ENCODE results near the gene ECE1. TPM values are rescaled to one million over a fixed set of nuclear protein-coding genes. Genes with fewer than 3 reads are reported as not detected.

Gene ECE1
- total and polyA plus RNA-seq, 9 of the 15 experiments (the other 6 are each of a cell fraction or from before 2014, with no cell fraction given), result 0.56 to 34.8 (median 11.0) TPM

DNA sequence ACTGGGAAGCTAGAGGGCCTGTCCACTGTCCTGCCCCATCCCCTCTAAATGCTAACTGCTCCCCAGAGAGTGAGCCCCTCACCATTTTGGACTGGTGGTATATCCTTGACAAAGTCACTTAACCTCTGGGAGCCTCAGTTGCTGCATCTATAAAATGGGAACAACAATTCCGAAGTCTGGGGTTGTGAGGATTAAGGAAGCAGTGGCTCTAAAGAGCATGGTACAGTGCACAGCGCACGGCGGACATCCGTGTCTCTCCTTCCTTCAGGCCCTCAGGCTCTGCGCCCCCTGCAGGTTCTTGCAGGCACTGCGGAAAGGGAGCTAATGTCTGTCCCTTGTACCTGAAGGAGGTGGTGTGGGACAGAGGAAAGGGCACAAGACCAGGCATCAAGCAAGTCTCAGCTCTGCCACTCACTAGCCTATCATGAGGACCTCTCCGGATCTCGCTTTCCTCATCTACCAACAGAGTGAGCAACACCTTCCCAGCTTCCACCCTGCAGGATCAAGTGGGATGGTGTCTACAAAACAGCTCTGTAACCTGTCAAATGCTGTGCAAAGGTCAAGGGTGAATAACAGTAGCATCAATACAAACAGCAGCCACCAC is 20.1 kb downstream of the ECE1 start (continued):
- TF ChIP-seq NCOR1 (IDR thresholded peaks at IDR 0.05), result no peak
- TF ChIP-seq PURB (CRISPR knock-in tag; IDR thresholded peaks at IDR 0.05; ENCODE audit: low read depth), result no peak
- no peak for TF ChIP-seq ZNF583 (CRISPR knock-in tag; IDR thresholded peaks at IDR 0.05)
- TF ChIP-seq, protein P1, sequence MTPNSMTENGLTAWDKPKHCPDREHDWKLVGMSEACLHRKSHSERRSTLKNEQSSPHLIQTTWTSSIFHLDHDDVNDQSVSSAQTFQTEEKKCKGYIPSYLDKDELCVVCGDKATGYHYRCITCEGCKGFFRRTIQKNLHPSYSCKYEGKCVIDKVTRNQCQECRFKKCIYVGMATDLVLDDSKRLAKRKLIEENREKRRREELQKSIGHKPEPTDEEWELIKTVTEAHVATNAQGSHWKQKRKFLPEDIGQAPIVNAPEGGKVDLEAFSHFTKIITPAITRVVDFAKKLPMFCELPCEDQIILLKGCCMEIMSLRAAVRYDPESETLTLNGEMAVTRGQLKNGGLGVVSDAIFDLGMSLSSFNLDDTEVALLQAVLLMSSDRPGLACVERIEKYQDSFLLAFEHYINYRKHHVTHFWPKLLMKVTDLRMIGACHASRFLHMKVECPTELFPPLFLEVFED (CRISPR knock-in tag; conservative IDR thresholded peaks at IDR 0.05), result peak; percentile 71; the same call in 1 of the 2 replicates
- no peak for TF ChIP-seq ZNF75A (CRISPR knock-in tag; IDR thresholded peaks at IDR 0.05)
- no peak for TF ChIP-seq ZBTB8A (IDR thresholded peaks at IDR 0.05; ENCODE audit: partially characterized antibody)
- TF ChIP-seq RAD21 (CRISPR knock-in tag; conservative IDR thresholded peaks at IDR 0.05 in 1 of 2, IDR thresholded peaks at IDR 0.05 in 1 of 2), result peak; percentile 60 to 89
- TF ChIP-seq HNRNPK (IDR thresholded peaks at IDR 0.05; ENCODE audit: low read depth, low read length, poor library complexity, severe bottlenecking), result no peak
- peak in 1 of 3 experiments; percentile 66 for TF ChIP-seq YY1 (IDR thresholded peaks at IDR 0.05; ENCODE audit: borderline replicate concordance in 1 of 3, control insufficient read depth in 1 of 3, extremely low read depth in 1 of 3, insufficient read depth in 3 of 3, insufficient read length in 1 of 3, insufficient replicate concordance in 2 of 3, low read depth in 1 of 3, low read length in 2 of 3)
- no peak for TF ChIP-seq CHCHD3 (CRISPR knock-in tag; IDR thresholded peaks at IDR 0.05)
- 0 out of 2 replicates have a peak, but pooled peaks have one; percentile 40 for TF ChIP-seq L3MBTL2 (IDR thresholded peaks at IDR 0.05)
- no peak for TF ChIP-seq EZH2 (IDR thresholded peaks at IDR 0.05; ENCODE audit: borderline replicate concordance, low read depth, low read length)
- no peak for TF ChIP-seq ZNF165 (CRISPR knock-in tag; IDR thresholded peaks at IDR 0.05; ENCODE audit: borderline replicate concordance)
- TF ChIP-seq RCOR1 (IDR thresholded peaks at IDR 0.05; ENCODE audit: borderline replicate concordance in 1 of 2, low read depth in 2 of 2, low read length in 2 of 2), result peak in 1 of 2 experiments; percentile 78; a peak in 2 of 4 replicates
- TF ChIP-seq ZC3H8 (IDR thresholded peaks at IDR 0.05), result no peak
- peak; percentile 41; the same call in 1 of the 2 replicates for TF ChIP-seq MIER1 (IDR thresholded peaks at IDR 0.05; ENCODE audit: low read depth)
- no peak; the same call in 1 of the 2 replicates for TF ChIP-seq ZNF511 (CRISPR knock-in tag; IDR thresholded peaks at IDR 0.05)
- TF ChIP-seq U2AF2 (optimal IDR thresholded peaks at IDR 0.05; ENCODE audit: low read depth, low read length), result no peak
- TF ChIP-seq E2F5 (CRISPR knock-in tag; IDR thresholded peaks at IDR 0.05), result no peak
- no peak for TF ChIP-seq ZNF324 (CRISPR knock-in tag; IDR thresholded peaks at IDR 0.05)
- TF ChIP-seq ZBTB26 (CRISPR knock-in tag; IDR thresholded peaks at IDR 0.05), result 0 out of 2 replicates have a peak, but pooled peaks have one; percentile 30
- TF ChIP-seq PYGO2 (tag; IDR thresholded peaks at IDR 0.05), result no peak
- no peak for TF ChIP-seq ILK (tag; IDR thresholded peaks at IDR 0.05; ENCODE audit: borderline replicate concordance, low read depth)
- TF ChIP-seq SMARCA5 (IDR thresholded peaks at IDR 0.05), result peak; percentile 98
- no peak for TF ChIP-seq RBM17 (IDR thresholded peaks at IDR 0.05; ENCODE audit: borderline replicate concordance, low read depth, low read length)
